GM19351 (cell line): Measurements from ENCODE around the gene LRRC23.

Source experiments
- ATAC-seq: cut with Tn5 transposase; IDR thresholded peaks from one replicate; pipeline ENCODE4 v1.9.1; 2021; ENCODE audit warnings: mild to moderate bottlenecking, moderate library complexity; ENCODE audit not compliant: unreplicated experiment

LRRC23 gene

GRCh38 chr12:6923851-6924250 is 19.2 kb downstream of the LRRC23 start:
- no peak for ATAC-seq

- no peak for ATAC-seq
Observed at GRCh38 chr12:6925239-6925539, 20.6 kb downstream of the LRRC23 start.

GRCh38 chr12:6925540-6926279 is 21.1 kb downstream of the LRRC23 start:
- ATAC-seq, result no peak

GRCh38 chr12:6927379-6928021 is 22.9 kb downstream of the LRRC23 start, which contains the start of gene ATN1:
TSS of gene ATN1 (plus strand) at chr12:6927959. CDS start at chr12:6934002, 6,043 bp downstream.
- ATAC-seq, result no peak

- no peak for ATAC-seq
Observed at GRCh38 chr12:6928022-6928702, 23.5 kb downstream of the LRRC23 start.

GRCh38 chr12:6928703-6929407 is 24.2 kb downstream of the LRRC23 start:
- ATAC-seq, result no peak

GRCh38 chr12:6929466-6930452 is 25.1 kb downstream of the LRRC23 start:
- ATAC-seq, result no peak

- ATAC-seq, result no peak
Observed at GRCh38 chr12:6932766-6933165, 28.1 kb downstream of the LRRC23 start.

- ATAC-seq, result no peak
Observed at GRCh38 chr12:6934110-6934509, 29.5 kb downstream of the LRRC23 start.

- ATAC-seq, result no peak
Observed at GRCh38 chr12:6935371-6936193, 31.0 kb downstream of the LRRC23 start.

- ATAC-seq, result no peak
Observed at GRCh38 chr12:6936194-6936635, 31.6 kb downstream of the LRRC23 start.

GRCh38 chr12:6936636-6937480 is 32.2 kb downstream of the LRRC23 start:
- no peak for ATAC-seq

- peak; percentile 86 for ATAC-seq
Observed at GRCh38 chr12:6937481-6938352, 33.1 kb downstream of the LRRC23 start.

- ATAC-seq, result no peak
Observed at GRCh38 chr12:6938353-6939190, 34.0 kb downstream of the LRRC23 start.

GRCh38 chr12:6939191-6939540 is 34.5 kb downstream of the LRRC23 start:
- no peak for ATAC-seq

GRCh38 chr12:6941267-6941666 is 36.6 kb downstream of the LRRC23 start:
- no peak for ATAC-seq

GRCh38 chr12:6941782-6942181 is 37.2 kb downstream of the LRRC23 start:
- no peak for ATAC-seq
